ENCODE data around the gene PCDHGC5.
A peak's percentile ranks its signal among the peaks of the same experiment; 100 is the strongest.

The PCDHGC5 gene

DNA sequence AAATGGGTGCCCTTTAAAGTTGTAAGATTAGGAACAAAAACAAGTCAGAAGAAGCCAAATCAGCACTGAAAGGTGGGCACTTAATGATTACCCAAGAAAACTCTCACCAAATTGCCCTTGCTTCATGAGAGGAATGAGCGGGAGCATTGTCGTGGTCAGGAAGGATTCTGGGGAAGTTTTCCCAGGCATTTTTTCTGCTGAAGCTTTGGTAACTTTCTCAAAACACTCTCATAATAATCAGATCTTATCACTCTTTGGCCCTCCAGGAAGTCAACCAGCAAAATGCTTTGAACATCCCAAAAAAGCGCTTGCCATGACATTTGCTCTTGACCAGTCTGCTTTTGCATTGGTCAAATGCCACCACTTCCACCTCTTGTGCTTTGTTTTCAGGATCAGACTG lies 23.5 kb upstream of the PCDHGC5 start:
- TF ChIP-seq, protein P1, sequence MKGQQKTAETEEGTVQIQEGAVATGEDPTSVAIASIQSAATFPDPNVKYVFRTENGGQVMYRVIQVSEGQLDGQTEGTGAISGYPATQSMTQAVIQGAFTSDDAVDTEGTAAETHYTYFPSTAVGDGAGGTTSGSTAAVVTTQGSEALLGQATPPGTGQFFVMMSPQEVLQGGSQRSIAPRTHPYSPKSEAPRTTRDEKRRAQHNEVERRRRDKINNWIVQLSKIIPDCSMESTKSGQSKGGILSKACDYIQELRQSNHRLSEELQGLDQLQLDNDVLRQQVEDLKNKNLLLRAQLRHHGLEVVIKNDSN (IDR thresholded peaks at IDR 0.05) = no peak
- TF ChIP-seq RAD21 (IDR thresholded peaks at IDR 0.05; ENCODE audit: low read depth) (no peak), NFIC (IDR thresholded peaks at IDR 0.05) (no peak)

DNA sequence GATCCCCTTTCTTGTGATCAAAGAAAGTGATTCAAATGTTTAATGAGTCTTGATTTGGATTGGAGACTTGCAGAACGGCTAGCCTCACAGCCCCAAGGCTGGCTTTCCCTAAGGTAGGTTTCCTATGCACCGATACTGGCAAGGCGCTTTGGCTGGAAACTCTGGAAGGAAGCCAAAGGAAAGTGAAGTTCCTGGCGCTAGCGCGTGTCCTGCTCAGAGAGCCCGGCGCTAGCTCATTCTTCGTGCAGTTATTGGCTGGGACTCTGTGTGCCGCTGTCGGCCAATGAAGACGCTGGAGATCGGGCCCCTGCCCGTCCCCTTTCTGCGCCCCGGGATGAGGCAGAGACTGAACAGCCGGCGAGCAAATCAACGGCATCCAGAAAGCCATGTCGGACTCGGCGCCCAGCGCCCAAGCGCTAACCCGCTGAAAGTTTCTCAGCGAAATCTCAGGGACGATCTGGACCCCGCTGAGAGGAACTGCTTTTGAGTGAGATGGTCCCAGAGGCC lies 13.2 kb upstream of the PCDHGC5 start, which contains the start of gene PCDHGC3:
PCDHGC3 (plus strand) TSS at position 342 of the 507 bp plus-strand sequence; CDS start at position 493, 151 bp downstream.
- TF ChIP-seq RAD21 (IDR thresholded peaks at IDR 0.05; ENCODE audit: low read depth) = peak; percentile 54; the same call in 1 of the 2 replicates
- peak; percentile 33; the same call in 1 of the 2 replicates for TF ChIP-seq TEAD4 (IDR thresholded peaks at IDR 0.05)
- TF ChIP-seq, protein P2, sequence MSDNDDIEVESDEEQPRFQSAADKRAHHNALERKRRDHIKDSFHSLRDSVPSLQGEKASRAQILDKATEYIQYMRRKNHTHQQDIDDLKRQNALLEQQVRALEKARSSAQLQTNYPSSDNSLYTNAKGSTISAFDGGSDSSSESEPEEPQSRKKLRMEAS (IDR thresholded peaks at IDR 0.05) = peak; percentile 85
- TF ChIP-seq, protein P3, sequence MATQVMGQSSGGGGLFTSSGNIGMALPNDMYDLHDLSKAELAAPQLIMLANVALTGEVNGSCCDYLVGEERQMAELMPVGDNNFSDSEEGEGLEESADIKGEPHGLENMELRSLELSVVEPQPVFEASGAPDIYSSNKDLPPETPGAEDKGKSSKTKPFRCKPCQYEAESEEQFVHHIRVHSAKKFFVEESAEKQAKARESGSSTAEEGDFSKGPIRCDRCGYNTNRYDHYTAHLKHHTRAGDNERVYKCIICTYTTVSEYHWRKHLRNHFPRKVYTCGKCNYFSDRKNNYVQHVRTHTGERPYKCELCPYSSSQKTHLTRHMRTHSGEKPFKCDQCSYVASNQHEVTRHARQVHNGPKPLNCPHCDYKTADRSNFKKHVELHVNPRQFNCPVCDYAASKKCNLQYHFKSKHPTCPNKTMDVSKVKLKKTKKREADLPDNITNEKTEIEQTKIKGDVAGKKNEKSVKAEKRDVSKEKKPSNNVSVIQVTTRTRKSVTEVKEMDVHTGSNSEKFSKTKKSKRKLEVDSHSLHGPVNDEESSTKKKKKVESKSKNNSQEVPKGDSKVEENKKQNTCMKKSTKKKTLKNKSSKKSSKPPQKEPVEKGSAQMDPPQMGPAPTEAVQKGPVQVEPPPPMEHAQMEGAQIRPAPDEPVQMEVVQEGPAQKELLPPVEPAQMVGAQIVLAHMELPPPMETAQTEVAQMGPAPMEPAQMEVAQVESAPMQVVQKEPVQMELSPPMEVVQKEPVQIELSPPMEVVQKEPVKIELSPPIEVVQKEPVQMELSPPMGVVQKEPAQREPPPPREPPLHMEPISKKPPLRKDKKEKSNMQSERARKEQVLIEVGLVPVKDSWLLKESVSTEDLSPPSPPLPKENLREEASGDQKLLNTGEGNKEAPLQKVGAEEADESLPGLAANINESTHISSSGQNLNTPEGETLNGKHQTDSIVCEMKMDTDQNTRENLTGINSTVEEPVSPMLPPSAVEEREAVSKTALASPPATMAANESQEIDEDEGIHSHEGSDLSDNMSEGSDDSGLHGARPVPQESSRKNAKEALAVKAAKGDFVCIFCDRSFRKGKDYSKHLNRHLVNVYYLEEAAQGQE (IDR thresholded peaks at IDR 0.05; ENCODE audit: low read depth) = no peak
- TF ChIP-seq EP300 (IDR thresholded peaks at IDR 0.05; ENCODE audit: borderline replicate concordance) = no peak
- TF ChIP-seq NFIC (IDR thresholded peaks at IDR 0.05) = peak; percentile 87
- TF ChIP-seq TAF1 (IDR thresholded peaks at IDR 0.05; ENCODE audit: low read depth) = 0 out of 2 replicates have a peak, but pooled peaks have one; percentile 6
- TF ChIP-seq, protein P1 (IDR thresholded peaks at IDR 0.05) = no peak

DNA sequence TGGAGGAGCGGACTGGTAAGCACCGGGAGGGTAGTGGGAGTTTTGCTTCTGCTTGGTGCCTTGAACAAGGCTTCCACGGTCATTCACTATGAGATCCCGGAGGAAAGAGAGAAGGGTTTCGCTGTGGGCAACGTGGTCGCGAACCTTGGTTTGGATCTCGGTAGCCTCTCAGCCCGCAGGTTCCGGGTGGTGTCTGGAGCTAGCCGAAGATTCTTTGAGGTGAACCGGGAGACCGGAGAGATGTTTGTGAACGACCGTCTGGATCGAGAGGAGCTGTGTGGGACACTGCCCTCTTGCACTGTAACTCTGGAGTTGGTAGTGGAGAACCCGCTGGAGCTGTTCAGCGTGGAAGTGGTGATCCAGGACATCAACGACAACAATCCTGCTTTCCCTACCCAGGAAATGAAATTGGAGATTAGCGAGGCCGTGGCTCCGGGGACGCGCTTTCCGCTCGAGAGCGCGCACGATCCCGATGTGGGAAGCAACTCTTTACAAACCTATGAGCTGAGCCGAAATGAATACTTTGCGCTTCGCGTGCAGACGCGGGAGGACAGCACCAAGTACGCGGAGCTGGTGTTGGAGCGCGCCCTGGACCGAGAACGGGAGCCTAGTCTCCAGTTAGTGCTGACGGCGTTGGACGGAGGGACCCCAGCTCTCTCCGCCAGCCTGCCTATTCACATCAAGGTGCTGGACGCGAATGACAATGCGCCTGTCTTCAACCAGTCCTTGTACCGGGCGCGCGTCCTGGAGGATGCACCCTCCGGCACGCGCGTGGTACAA lies 12.6 kb upstream of the PCDHGC5 start:
- TF ChIP-seq TAF1 (IDR thresholded peaks at IDR 0.05; ENCODE audit: low read depth) = 0 out of 2 replicates have a peak, but pooled peaks have one; percentile 22
- TF ChIP-seq, protein P2 (IDR thresholded peaks at IDR 0.05) = peak; percentile 27; the same call in 1 of the 2 replicates
- TF ChIP-seq, protein P3 (IDR thresholded peaks at IDR 0.05; ENCODE audit: low read depth) = no peak

DNA sequence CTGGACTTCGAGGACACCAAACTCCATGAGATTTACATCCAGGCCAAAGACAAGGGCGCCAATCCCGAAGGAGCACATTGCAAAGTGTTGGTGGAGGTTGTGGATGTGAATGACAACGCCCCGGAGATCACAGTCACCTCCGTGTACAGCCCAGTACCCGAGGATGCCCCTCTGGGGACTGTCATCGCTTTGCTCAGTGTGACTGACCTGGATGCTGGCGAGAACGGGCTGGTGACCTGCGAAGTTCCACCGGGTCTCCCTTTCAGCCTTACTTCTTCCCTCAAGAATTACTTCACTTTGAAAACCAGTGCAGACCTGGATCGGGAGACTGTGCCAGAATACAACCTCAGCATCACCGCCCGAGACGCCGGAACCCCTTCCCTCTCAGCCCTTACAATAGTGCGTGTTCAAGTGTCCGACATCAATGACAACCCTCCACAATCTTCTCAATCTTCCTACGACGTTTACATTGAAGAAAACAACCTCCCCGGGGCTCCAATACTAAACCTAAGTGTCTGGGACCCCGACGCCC lies 11.8 kb upstream of the PCDHGC5 start:
- TF ChIP-seq EGR1 (IDR thresholded peaks at IDR 0.05) (no peak), YY1 (IDR thresholded peaks at IDR 0.05; ENCODE audit: low read depth) (no peak), FOXM1 (IDR thresholded peaks at IDR 0.05; ENCODE audit: borderline replicate concordance, low read depth) (no peak), TAF1 (IDR thresholded peaks at IDR 0.05; ENCODE audit: low read depth) (no peak), CREB1 (IDR thresholded peaks at IDR 0.05; ENCODE audit: low read depth) (no peak), TCF12 (IDR thresholded peaks at IDR 0.05; ENCODE audit: low read depth) (no peak), RAD21 (IDR thresholded peaks at IDR 0.05; ENCODE audit: low read depth) (no peak), CEBPB (IDR thresholded peaks at IDR 0.05) (no peak), ZBTB7A (IDR thresholded peaks at IDR 0.05; ENCODE audit: low read depth) (no peak), NFIC (IDR thresholded peaks at IDR 0.05) (no peak), EP300 (IDR thresholded peaks at IDR 0.05; ENCODE audit: borderline replicate concordance) (no peak), TEAD4 (IDR thresholded peaks at IDR 0.05) (no peak)
- TF ChIP-seq, protein P3 (IDR thresholded peaks at IDR 0.05; ENCODE audit: low read depth) = no peak
- TF ChIP-seq, protein P1 (IDR thresholded peaks at IDR 0.05) = no peak
- TF ChIP-seq, protein P2 (IDR thresholded peaks at IDR 0.05) = no peak
